Neural crest cell (in vitro differentiated cells): ENCODE data around the gene ITGA3. TPM values are rescaled to one million over a fixed set of nuclear protein-coding genes. Genes with fewer than 3 reads are reported as not detected.

ENCODE experiments used
- total RNA-seq: library from RNA; stranded (reverse); gene quantifications from 2 replicates; pipeline ENCODE4 v1.2.1, GENCODE V29; 2021

The ITGA3 gene
- total RNA-seq, 1 donor from 2014 or later, result 4.8 TPM

Other genes starting within 250 kb of the ITGA3 start
- gene TAC4, start 208.0 kb upstream of the ITGA3 start, total RNA-seq, result not detected in 2 replicates
- gene DLX4, start 86.9 kb upstream of the ITGA3 start, total RNA-seq, result 0.49 and 0.61 TPM in 2 replicates
- gene DLX3, start 60.9 kb upstream of the ITGA3 start, total RNA-seq, result 0.41 and 1.0 TPM in 2 replicates
- 21.6 and 24.6 TPM in 2 replicates for gene PDK2, start 39.2 kb downstream of the ITGA3 start, total RNA-seq
- gene SAMD14, start 74.0 kb downstream of the ITGA3 start, total RNA-seq, result 26.1 and 28.7 TPM in 2 replicates
- 67.1 and 68.8 TPM in 2 replicates for gene PPP1R9B, start 94.6 kb downstream of the ITGA3 start, total RNA-seq
- not detected in 2 replicates for gene SGCA, start 109.9 kb downstream of the ITGA3 start, total RNA-seq
- gene COL1A1, start 145.5 kb downstream of the ITGA3 start, total RNA-seq, result 13.3 and 14.8 TPM in 2 replicates
- 3.0 and 3.5 TPM in 2 replicates for gene TMEM92, start 218.4 kb downstream of the ITGA3 start, total RNA-seq